Activated T-helper 9 cell treated with anti-CD3 and anti-CD28 coated beads, Interleukin-2, amount 50 U/mL, for 16 hours (primary cell): ENCODE data around the gene DEFB118.
"Not testable (repeated sequence)": the region's sequence is repeated elsewhere in the genome, so short reads cannot be mapped to it uniquely, and the experiment has no call there.

Source experiments
- DNase-seq: peaks from one replicate; pipeline ENCODE4 v3.0.0-alpha.2; 2020; ENCODE audit warnings: low read depth

DEFB118 gene

GRCh38 chr20:31368301-31368700 lies at the start of gene DEFB118:
Gene DEFB118 (plus strand): TSS chr20:31368601. CDS start chr20:31368651, 50 bp downstream.
- DNase-seq: no peak

DNA sequence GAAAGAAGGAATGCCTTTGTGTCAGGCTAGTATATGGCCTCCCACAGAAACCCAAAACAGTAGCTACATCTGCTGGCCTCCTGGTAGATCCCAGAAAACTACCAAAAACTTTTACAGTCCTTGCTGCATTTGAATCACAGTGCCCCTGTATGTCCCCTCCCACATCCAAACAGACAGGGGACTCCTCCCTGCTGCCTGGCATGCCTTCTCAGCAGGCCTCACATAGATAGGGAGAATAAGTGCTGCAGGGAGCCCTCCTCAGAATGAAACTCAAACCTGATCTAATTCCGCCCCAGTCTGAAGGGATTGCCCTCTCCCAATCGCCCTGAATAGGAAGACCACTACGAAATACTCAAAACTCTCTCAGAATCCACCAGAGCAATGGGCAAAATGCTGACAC lies 45.9 kb upstream of the DEFB118 start:
- DNase-seq: no peak

- no peak for DNase-seq
Observed at GRCh38 chr20:31330893-31331292, 37.5 kb upstream of the DEFB118 start.

GRCh38 chr20:31341470-31341869 lies 26.9 kb upstream of the DEFB118 start:
- no peak for DNase-seq

DNA sequence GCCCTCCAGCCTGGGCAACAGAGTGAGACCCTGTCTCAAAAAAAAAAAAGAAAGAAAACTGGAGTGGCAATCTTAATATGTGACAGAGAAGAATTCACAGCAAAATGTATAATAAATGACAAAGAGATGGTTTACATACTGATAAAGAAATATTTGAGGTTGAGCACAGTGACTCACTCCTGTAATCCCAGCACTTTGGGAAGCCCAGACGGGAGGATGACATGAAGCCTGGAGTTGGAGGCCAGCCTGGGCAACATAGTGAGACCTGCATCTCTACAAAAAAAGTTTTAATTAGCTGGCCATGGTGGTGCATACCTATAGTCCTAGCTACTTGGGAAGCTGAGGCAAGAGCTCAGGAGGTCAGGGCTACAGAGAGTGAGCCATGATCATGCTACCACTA lies 12.4 kb upstream of the DEFB118 start:
- DNase-seq: no peak

DNA sequence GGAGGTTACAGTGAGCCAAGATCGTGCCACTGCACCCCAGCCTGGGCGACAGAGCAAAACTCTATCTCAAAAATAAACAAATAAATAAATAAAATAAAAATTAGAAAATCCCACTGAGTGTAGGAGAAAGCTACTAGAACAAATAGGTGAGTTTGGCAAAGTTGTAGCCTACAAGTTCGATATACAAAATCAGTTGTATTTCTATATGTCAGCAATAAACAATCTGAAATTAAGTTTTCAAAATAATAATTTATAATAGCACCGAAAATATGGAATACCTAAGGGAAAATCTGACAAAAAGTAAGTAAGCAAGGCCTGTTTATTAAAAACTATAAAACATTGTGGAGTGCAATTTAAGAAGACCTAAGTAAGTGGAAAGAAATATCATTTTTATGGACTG lies 5.1 kb upstream of the DEFB118 start:
- no peak for DNase-seq

- DNase-seq: not testable (repeated sequence)
Observed at GRCh38 chr20:31364272-31364671, 4.1 kb upstream of the DEFB118 start.

DNA sequence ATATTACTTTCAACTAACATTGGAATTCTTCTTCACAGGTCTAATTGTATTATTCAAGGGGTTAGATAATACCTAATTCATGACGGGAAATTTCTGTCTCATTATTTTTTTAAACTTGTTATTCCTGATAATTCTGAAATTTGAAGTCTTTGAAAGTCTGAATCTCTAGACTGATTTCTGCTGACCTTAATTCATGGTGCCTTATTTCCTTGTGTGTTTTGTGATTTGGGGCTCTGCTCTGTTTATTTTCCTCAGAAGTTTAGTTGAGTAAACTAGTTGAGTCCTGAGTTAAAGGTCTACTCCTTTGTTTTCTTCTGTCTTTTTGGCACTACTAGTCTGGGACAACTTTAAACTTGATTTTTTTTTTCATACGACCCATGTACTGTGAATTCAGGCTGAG lies 5.9 kb downstream of the DEFB118 start:
- DNase-seq: no peak

- DNase-seq: no peak
Observed at GRCh38 chr20:31390490-31390889, 22.1 kb downstream of the DEFB118 start, which contains the start of gene DEFB119. Gene DEFB119 (minus strand): TSS chr20:31390590. CDS start chr20:31390483, 107 bp downstream.

GRCh38 chr20:31392836-31393235 lies 24.4 kb downstream of the DEFB118 start:
- DNase-seq: no peak

DNA sequence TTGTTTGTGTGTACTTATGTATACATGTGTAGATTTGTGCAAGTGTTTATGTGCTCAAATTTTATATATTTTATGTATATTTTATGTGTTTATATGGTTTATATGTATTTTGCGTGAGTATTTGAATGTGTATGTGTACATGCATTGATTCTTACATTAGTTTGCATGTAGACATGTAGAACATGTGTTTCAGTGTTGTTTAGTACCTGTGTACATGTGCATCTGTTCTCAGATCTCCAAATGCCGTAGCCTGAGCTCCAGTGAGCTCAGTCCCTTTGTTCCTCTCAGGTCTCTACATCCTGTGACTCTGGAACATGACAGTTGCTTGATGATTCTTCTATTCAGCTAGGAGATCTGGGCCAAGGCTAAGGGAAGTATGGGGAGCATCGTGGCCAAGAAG lies 26.5 kb downstream of the DEFB118 start:
- DNase-seq: no peak

DNA sequence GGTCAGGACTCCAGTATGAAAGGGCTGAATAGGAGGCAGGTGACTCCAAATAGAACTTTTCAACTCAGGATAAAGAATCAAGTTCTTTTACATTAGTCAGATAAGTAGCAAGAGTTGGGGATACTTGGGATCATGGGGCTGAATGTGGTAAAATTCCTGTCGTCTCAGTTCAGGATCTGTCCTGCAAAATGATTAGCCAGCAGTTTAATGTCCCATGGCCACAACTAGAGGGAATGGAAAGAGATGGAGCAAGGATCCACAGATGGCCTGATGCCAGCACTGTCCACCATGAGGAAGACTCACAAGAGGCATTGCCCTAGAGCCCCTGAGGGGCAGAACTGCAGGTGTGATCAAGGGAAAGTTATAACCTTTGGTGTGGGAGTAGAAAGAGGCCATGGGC lies 35.5 kb downstream of the DEFB118 start:
- no peak for DNase-seq

GRCh38 chr20:31406115-31406514 lies 37.7 kb downstream of the DEFB118 start, which contains the start of gene DEFB121:
Gene DEFB121 (minus strand): TSS chr20:31406215. CDS start chr20:31406152, 63 bp downstream.
- DNase-seq: no peak

DNA sequence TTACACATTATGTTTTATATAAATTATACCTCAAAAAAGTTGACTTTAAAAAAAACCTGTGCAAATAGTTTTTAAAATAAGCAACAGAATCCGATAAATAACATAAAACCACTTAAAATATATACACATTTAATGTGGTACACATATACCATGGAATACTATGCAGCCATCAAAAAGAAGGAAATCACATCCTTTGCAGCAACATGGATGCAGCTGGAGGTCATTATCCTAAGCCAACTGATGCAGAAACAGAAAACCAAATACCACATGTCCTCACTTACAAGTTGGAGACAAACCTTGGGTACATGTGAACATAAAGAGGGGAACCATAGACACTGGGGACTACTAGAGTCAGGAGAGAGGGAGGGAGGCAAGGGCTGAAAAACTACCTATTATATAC lies 41.6 kb downstream of the DEFB118 start:
- no peak for DNase-seq

GRCh38 chr20:31414381-31414780 lies 46.0 kb downstream of the DEFB118 start:
- DNase-seq: no peak

- no peak for DNase-seq
Observed at GRCh38 chr20:31415653-31416052, 47.3 kb downstream of the DEFB118 start.

GRCh38 chr20:31418307-31418706 lies 49.9 kb downstream of the DEFB118 start:
- DNase-seq: no peak
